SHP77 (cell line): ENCODE data around the gene ALKBH5.
"Not testable (repeated sequence)": the region's sequence is repeated elsewhere in the genome, so short reads cannot be mapped to it uniquely, and the experiment has no call there.

ENCODE experiments used
- DNase-seq, 2 experiments: peaks; one replicate each; lab custom pipeline; 2025; lab: John Stamatoyannopoulos, UW

Gene ALKBH5

GRCh38 chr17:18185832-18186626 lies 2.4 kb downstream of the ALKBH5 start:
- no peak for DNase-seq

GRCh38 chr17:18186627-18186982 lies 3.0 kb downstream of the ALKBH5 start:
- no peak for DNase-seq

- DNase-seq: no peak
Observed at GRCh38 chr17:18187226-18187625, 3.6 kb downstream of the ALKBH5 start.

GRCh38 chr17:18187821-18188761 lies 4.5 kb downstream of the ALKBH5 start:
- DNase-seq: no peak

GRCh38 chr17:18190628-18191235 lies 7.1 kb downstream of the ALKBH5 start:
- DNase-seq: no peak

GRCh38 chr17:18191236-18191667 lies 7.6 kb downstream of the ALKBH5 start:
- DNase-seq: no peak

GRCh38 chr17:18191967-18192366 lies 8.3 kb downstream of the ALKBH5 start:
- DNase-seq: no peak

GRCh38 chr17:18194394-18194793 lies 10.8 kb downstream of the ALKBH5 start:
- DNase-seq: no peak

- no peak for DNase-seq
Observed at GRCh38 chr17:18194804-18195203, 11.2 kb downstream of the ALKBH5 start.

GRCh38 chr17:18195246-18195645 lies 11.6 kb downstream of the ALKBH5 start:
- no peak for DNase-seq

GRCh38 chr17:18197535-18198194 lies 14.0 kb downstream of the ALKBH5 start:
- no peak for DNase-seq

GRCh38 chr17:18198530-18198929 lies 14.9 kb downstream of the ALKBH5 start:
- no peak for DNase-seq

GRCh38 chr17:18201108-18201507 lies 17.5 kb downstream of the ALKBH5 start:
- DNase-seq: no peak

- no peak for DNase-seq
Observed at GRCh38 chr17:18203308-18203707, 19.7 kb downstream of the ALKBH5 start.

GRCh38 chr17:18205861-18206260 lies 22.2 kb downstream of the ALKBH5 start:
- DNase-seq: no peak

GRCh38 chr17:18206962-18207361 lies 23.3 kb downstream of the ALKBH5 start:
- no peak for DNase-seq

- no peak for DNase-seq
Observed at GRCh38 chr17:18208092-18208491, 24.5 kb downstream of the ALKBH5 start.

- DNase-seq: no peak
Observed at GRCh38 chr17:18213666-18214270, 30.1 kb downstream of the ALKBH5 start.

GRCh38 chr17:18216906-18217305 lies 33.3 kb downstream of the ALKBH5 start:
- DNase-seq: not testable (repeated sequence)

- peak; percentile 72 to 76 for DNase-seq
Observed at GRCh38 chr17:18217412-18218015, 33.9 kb downstream of the ALKBH5 start.

GRCh38 chr17:18218756-18219415 lies 35.3 kb downstream of the ALKBH5 start:
- no peak for DNase-seq
